ENCODE measurements around the gene PLXNA1. TPM values are rescaled to one million over a fixed set of nuclear protein-coding genes. Genes with fewer than 3 reads are reported as not detected.

PLXNA1 gene
- total RNA-seq, 4 donors from 2014 or later: 20.8 to 56.7 (median 27.7) TPM

GRCh38 chr3:126992776-126993175, 9.9 kb downstream of the PLXNA1 start:
- intact Hi-C loops (cut with DNase I; ENCODE audit: low total_unique reads) (no loop called here), in situ Hi-C loops (cut with MboI; ENCODE audit: low pct_ligation_motif_present in 1 of 4, low pct_unique_long_range_greater_than_20kb in 1 of 4, low sequenced_read_pairs in 3 of 4) (no loop called here)
- no peaks in the 10 kb centered on the region for H3K9me3 ChIP-seq
- H3K4me1 ChIP-seq: peaks cover 0 to 7% (median 3%) of the 10 kb centered on the region in 4 donors
- WGBS, 2 donors (ENCODE audit: low coverage in 1 of 2): 82% methylated on average over 8 of the region's 8 CpGs; no CpG with 5 or more reads in 1 of the 2 donors
- no peak for DNase-seq
- TF ChIP-seq EP300 (IDR thresholded peaks at IDR 0.05; ENCODE audit: low read depth) (no peak), POLR2AphosphoS5 (IDR thresholded peaks at IDR 0.05) (no peak), CTCF (IDR thresholded peaks at IDR 0.05) (no peak), POLR2A (IDR thresholded peaks at IDR 0.05) (no peak)
- H3K4me3 ChIP-seq: no peak overlapping the region
- H3K27me3 ChIP-seq: no peaks in the 10 kb centered on the region
- no peaks in the 10 kb centered on the region for H3K36me3 ChIP-seq
- H3K27ac ChIP-seq: no peak overlapping the region

GRCh38 chr3:126993436-126993835, 10.5 kb downstream of the PLXNA1 start:
- Histone ChIP-seq H3K27ac (no peak overlapping the region), H3K36me3 (no peaks in the 10 kb centered on the region), H3K4me3 (no peak overlapping the region), H3K9me3 (no peaks in the 10 kb centered on the region), H3K27me3 (no peaks in the 10 kb centered on the region), H3K4me1 (peaks cover 0 to 9% (median 5%) of the 10 kb centered on the region in 4 donors)
- WGBS, 2 donors (ENCODE audit: low coverage in 1 of 2): 98% methylated on average over 9 of the region's 9 CpGs; no CpG with 5 or more reads in 1 of the 2 donors
- in situ Hi-C loops (cut with MboI; ENCODE audit: low pct_ligation_motif_present in 1 of 4, low pct_unique_long_range_greater_than_20kb in 1 of 4, low sequenced_read_pairs in 3 of 4): no loop called here
- no peak for DNase-seq
- TF ChIP-seq POLR2AphosphoS5 (IDR thresholded peaks at IDR 0.05) (no peak), POLR2A (IDR thresholded peaks at IDR 0.05) (no peak), CTCF (IDR thresholded peaks at IDR 0.05) (no peak)
- intact Hi-C loops (cut with DNase I; ENCODE audit: low total_unique reads): no loop called here

- intact Hi-C loops (cut with DNase I; ENCODE audit: low total_unique reads): no loop called here
- no peak overlapping the region for H3K27ac ChIP-seq
- no peaks in the 10 kb centered on the region for H3K27me3 ChIP-seq
- no peaks in the 10 kb centered on the region for H3K36me3 ChIP-seq
- 62 to 100% methylated on average over 1 to 10 of the region's 10 CpGs for WGBS, 2 donors (ENCODE audit: low coverage in 1 of 2)
- H3K4me3 ChIP-seq: no peak overlapping the region
- H3K9me3 ChIP-seq: no peaks in the 10 kb centered on the region
- TF ChIP-seq POLR2A (IDR thresholded peaks at IDR 0.05) (no peak), EP300 (IDR thresholded peaks at IDR 0.05; ENCODE audit: low read depth) (no peak), POLR2AphosphoS5 (IDR thresholded peaks at IDR 0.05) (no peak), CTCF (IDR thresholded peaks at IDR 0.05) (no peak)
- H3K4me1 ChIP-seq: peaks cover 0 to 18% (median 14%) of the 10 kb centered on the region in 4 donors
- no peak for DNase-seq
- in situ Hi-C loops (cut with MboI; ENCODE audit: low pct_ligation_motif_present in 1 of 4, low pct_unique_long_range_greater_than_20kb in 1 of 4, low sequenced_read_pairs in 3 of 4): no loop called here
Observed at GRCh38 chr3:126994661-126995245, 11.8 kb downstream of the PLXNA1 start.

GRCh38 chr3:126995254-126995780, 12.4 kb downstream of the PLXNA1 start:
- Histone ChIP-seq H3K4me3 (no peak overlapping the region), H3K4me1 (peaks cover 0 to 18% (median 14%) of the 10 kb centered on the region in 4 donors), H3K27ac (no peak overlapping the region), H3K27me3 (no peaks in the 10 kb centered on the region), H3K36me3 (no peaks in the 10 kb centered on the region), H3K9me3 (no peaks in the 10 kb centered on the region)
- TF ChIP-seq EP300 (IDR thresholded peaks at IDR 0.05; ENCODE audit: low read depth): no peak
- TF ChIP-seq POLR2A (IDR thresholded peaks at IDR 0.05): no peak
- no peak for TF ChIP-seq POLR2AphosphoS5 (IDR thresholded peaks at IDR 0.05)
- TF ChIP-seq CTCF (IDR thresholded peaks at IDR 0.05): no peak
- intact Hi-C loops (cut with DNase I; ENCODE audit: low total_unique reads) (no loop called here), in situ Hi-C loops (cut with MboI; ENCODE audit: low pct_ligation_motif_present in 1 of 4, low pct_unique_long_range_greater_than_20kb in 1 of 4, low sequenced_read_pairs in 3 of 4) (no loop called here)
- 89% methylated on average over 12 of the region's 12 CpGs; no CpG with 5 or more reads in 1 of the 2 donors for WGBS, 2 donors (ENCODE audit: low coverage in 1 of 2)
- no peak for DNase-seq

Data from transverse colon (tissue), 4 donors.